ENCODE results near the gene CEP89. TPM values are rescaled to one million over a fixed set of nuclear protein-coding genes. Genes with fewer than 3 reads are reported as not detected.

CEP89 gene
- total RNA-seq, 1 experiment from 2014 or later, result 27.6 TPM

GRCh38 chr19:33000510-33000909, 28.8 kb upstream of the CEP89 start:
- ChIA-PET CTCF (no interaction called here), POLR2A (no interaction called here), RAD21 (ENCODE audit: low non-redundant PET in 1 of 2, low total read pairs in 2 of 2, uncharacterized antibody in 2 of 2, unreplicated experiment in 2 of 2) (no interaction called here)
- Histone ChIP-seq H3K36me3 (ENCODE audit: control insufficient read depth in 1 of 2, insufficient read depth in 2 of 2, low read length in 2 of 2) (peaks cover 5 to 15% of the 10 kb centered on the region in 2 experiments; a peak in 3 of 4 replicates), H2AFZ (ENCODE audit: low read depth, low read length, poor library complexity, severe bottlenecking) (no peak overlapping the region), H3K9me2 (ENCODE audit: insufficient read depth) (no peaks in the 10 kb centered on the region), H3K79me2 (ENCODE audit: insufficient read depth, low read length) (no peaks in the 10 kb centered on the region; the same call in 1 of the 2 replicates), H3K27ac (ENCODE audit: low read depth, low read length) (no peak overlapping the region), H3K9me3 (ENCODE audit: control insufficient read depth in 1 of 2, insufficient read depth in 1 of 2, low read depth in 1 of 2, low read length in 2 of 2) (no peaks in the 10 kb centered on the region), H3K27me3 (ENCODE audit: insufficient read depth, low read length) (no peaks in the 10 kb centered on the region), H4K20me1 (ENCODE audit: insufficient read depth) (no peaks in the 10 kb centered on the region), H3K4me1 (ENCODE audit: control insufficient read depth in 1 of 2, insufficient read depth in 2 of 2, low read length in 2 of 2) (peaks cover 0 to 6% of the 10 kb centered on the region in 2 experiments; a peak in 2 of 4 replicates), H3K4me2 (ENCODE audit: low read length) (no peak overlapping the region), H3K4me3 (replicated peaks in 1 of 2; ENCODE audit: low read depth in 1 of 2, low read length in 2 of 2) (no peak overlapping the region), H3K9ac (ENCODE audit: low read length) (no peak overlapping the region)
- DNase-seq (ENCODE audit: low read depth, low spot score), result no peak
- no TSS peak for BruUV-seq (replicated peaks)
- no peak for ATAC-seq
- intact Hi-C loops (cut with micrococcal nuclease), result no loop called here
- TF ChIP-seq JUND (IDR thresholded peaks at IDR 0.05) (no peak), POLR2A (IDR thresholded peaks at IDR 0.05; ENCODE audit: borderline replicate concordance, extremely low read depth, insufficient read depth, insufficient read length) (no peak), CEBPB (IDR thresholded peaks at IDR 0.05; ENCODE audit: low read depth) (no peak), EGR1 (IDR thresholded peaks at IDR 0.05; ENCODE audit: low read depth) (no peak)

DNA sequence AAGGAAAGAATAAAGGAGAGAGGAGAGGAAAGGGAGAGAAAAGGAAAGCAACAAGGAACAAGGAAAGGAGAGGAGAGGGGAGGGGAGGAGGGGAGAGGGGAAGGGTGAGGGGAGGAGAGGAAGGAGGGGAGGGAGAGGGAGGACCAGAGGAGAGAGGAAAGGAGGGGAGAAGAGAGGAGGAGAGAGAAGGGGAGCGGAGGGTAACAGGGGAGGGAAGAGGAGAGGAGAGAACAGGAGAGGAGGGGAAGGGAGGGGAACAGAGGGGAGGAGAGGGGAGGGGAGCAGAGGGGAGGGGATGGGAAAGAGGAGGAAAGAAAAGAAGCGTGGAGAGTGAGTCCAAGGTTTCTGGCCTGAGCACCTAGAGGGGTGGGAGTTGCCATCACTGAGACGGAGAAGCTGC, 27.0 kb upstream of the CEP89 start:
- Histone ChIP-seq H3K79me2 (ENCODE audit: insufficient read depth, low read length) (no peaks in the 10 kb centered on the region; the same call in 1 of the 2 replicates), H3K9me3 (ENCODE audit: control insufficient read depth in 1 of 2, insufficient read depth in 1 of 2, low read depth in 1 of 2, low read length in 2 of 2) (no peaks in the 10 kb centered on the region), H3K4me2 (ENCODE audit: low read length) (no peak overlapping the region), H3K9ac (ENCODE audit: low read length) (no peak overlapping the region), H3K4me1 (ENCODE audit: control insufficient read depth in 1 of 2, insufficient read depth in 2 of 2, low read length in 2 of 2) (no peaks in the 10 kb centered on the region), H3K27ac (ENCODE audit: low read depth, low read length) (no peak overlapping the region), H3K27me3 (ENCODE audit: insufficient read depth, low read length) (no peaks in the 10 kb centered on the region), H3K36me3 (ENCODE audit: control insufficient read depth in 1 of 2, insufficient read depth in 2 of 2, low read length in 2 of 2) (peaks cover 11 to 18% of the 10 kb centered on the region in 2 experiments; a peak in 3 of 4 replicates), H3K4me3 (replicated peaks in 1 of 2; ENCODE audit: low read depth in 1 of 2, low read length in 2 of 2) (no peak overlapping the region), H2AFZ (ENCODE audit: low read depth, low read length, poor library complexity, severe bottlenecking) (no peak overlapping the region), H4K20me1 (ENCODE audit: insufficient read depth) (no peaks in the 10 kb centered on the region), H3K9me2 (ENCODE audit: insufficient read depth) (no peaks in the 10 kb centered on the region)
- ATAC-seq, result no peak
- BruUV-seq (replicated peaks), result no TSS peak
- ChIA-PET CTCF (no interaction called here), POLR2A (no interaction called here), RAD21 (ENCODE audit: low non-redundant PET in 1 of 2, low total read pairs in 2 of 2, uncharacterized antibody in 2 of 2, unreplicated experiment in 2 of 2) (no interaction called here)
- DNase-seq (ENCODE audit: low read depth, low spot score), result no peak
- intact Hi-C loops (cut with micrococcal nuclease), result no loop called here
- TF ChIP-seq CBX3 (IDR thresholded peaks at IDR 0.05; ENCODE audit: low read depth) (no peak), ZFX (IDR thresholded peaks at IDR 0.05) (no peak), SRF (IDR thresholded peaks at IDR 0.05; ENCODE audit: low read depth) (no peak), CTCF (IDR thresholded peaks at IDR 0.05 in 2 of 3, conservative IDR thresholded peaks at IDR 0.05 in 1 of 3; ENCODE audit: borderline replicate concordance in 1 of 3, insufficient read depth in 1 of 3, low read depth in 2 of 3, low read length in 2 of 3) (no peak), ZNF274 (IDR thresholded peaks at IDR 0.05; ENCODE audit: low read depth, low read length) (no peak), EZH2phosphoT487 (IDR thresholded peaks at IDR 0.05; ENCODE audit: borderline replicate concordance) (no peak), JUND (IDR thresholded peaks at IDR 0.05) (no peak), ELF1 (IDR thresholded peaks at IDR 0.05; ENCODE audit: borderline replicate concordance, low read depth) (no peak), CEBPB (IDR thresholded peaks at IDR 0.05; ENCODE audit: low read depth) (no peak), ATF3 (IDR thresholded peaks at IDR 0.05) (no peak), ZBTB33 (IDR thresholded peaks at IDR 0.05; ENCODE audit: extremely low read depth, insufficient replicate concordance, low read length) (no peak), POLR2AphosphoS5 (IDR thresholded peaks at IDR 0.05; ENCODE audit: low read depth, low read length) (no peak)
- TF ChIP-seq, protein P1, sequence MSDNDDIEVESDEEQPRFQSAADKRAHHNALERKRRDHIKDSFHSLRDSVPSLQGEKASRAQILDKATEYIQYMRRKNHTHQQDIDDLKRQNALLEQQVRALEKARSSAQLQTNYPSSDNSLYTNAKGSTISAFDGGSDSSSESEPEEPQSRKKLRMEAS (IDR thresholded peaks at IDR 0.05), result no peak

All from HCT116 (cell line).